ENCODE data around the gene RAB3IP.

DNA sequence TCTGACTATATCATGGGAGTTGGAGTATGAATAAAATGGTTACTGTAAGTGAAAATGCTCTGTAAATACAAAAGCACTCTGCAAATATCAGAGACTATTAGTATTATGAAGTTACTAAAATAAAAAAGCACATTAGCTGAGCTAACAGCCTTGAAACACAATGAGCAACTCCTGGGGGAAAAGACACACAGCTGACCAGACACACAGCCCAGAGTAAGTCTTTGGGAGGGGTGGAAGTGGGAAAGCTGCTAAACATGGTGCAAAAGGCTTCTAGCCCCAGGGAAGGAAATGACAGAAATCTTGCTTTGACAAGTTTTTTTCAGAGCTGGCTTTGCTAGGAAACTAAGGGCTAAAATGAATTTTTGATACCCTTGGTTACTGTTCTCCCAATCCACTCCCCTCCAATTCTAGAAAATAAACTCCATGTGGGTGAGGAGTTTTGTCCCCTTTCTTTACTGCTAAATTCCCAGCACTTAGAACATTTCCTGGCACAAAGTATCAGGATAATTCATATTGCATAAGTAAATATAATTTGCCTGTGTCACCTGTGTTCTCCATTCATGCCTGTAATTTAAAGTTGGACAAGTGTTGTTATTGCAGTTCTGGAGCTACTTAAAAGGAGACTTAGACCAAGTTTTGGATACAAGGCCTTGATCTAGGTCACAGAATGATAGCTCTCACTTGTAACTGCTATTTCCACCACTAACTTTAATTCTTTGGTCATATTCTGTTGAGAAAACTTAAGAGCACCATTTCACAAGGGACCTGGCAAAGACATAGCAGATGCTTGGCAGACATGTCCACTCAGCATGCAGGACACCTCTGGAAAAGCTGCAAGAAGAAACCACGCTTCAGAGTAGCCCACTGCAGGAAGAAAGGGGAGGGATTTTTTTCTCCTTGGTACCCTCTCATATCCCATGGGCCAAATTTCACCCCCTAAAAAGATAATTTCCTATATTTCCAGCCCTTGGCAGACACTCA is 19.0 kb upstream of the RAB3IP start:
- TF ChIP-seq POLR2A (IDR thresholded peaks at IDR 0.05) = no peak
- TF ChIP-seq, protein P1, sequence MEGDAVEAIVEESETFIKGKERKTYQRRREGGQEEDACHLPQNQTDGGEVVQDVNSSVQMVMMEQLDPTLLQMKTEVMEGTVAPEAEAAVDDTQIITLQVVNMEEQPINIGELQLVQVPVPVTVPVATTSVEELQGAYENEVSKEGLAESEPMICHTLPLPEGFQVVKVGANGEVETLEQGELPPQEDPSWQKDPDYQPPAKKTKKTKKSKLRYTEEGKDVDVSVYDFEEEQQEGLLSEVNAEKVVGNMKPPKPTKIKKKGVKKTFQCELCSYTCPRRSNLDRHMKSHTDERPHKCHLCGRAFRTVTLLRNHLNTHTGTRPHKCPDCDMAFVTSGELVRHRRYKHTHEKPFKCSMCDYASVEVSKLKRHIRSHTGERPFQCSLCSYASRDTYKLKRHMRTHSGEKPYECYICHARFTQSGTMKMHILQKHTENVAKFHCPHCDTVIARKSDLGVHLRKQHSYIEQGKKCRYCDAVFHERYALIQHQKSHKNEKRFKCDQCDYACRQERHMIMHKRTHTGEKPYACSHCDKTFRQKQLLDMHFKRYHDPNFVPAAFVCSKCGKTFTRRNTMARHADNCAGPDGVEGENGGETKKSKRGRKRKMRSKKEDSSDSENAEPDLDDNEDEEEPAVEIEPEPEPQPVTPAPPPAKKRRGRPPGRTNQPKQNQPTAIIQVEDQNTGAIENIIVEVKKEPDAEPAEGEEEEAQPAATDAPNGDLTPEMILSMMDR (IDR thresholded peaks at IDR 0.05) = no peak

Measured in heart left ventricle (tissue), 13 donors.